DND-41 (cell line): Measurements from ENCODE around the gene SLC25A6.

ENCODE experiments used
- ATAC-seq: fragments of 200-7000 bp; cut with Tn5 transposase; 3 replicates; pipeline ENCODE4 v1.9.1; 2021; ENCODE audit warnings: low read depth; ENCODE audit not compliant: insufficient read depth
- DNase-seq: peaks from one replicate; pipeline ENCODE4 v3.0.0-alpha.2; 2020
- H2AFZ ChIP-seq: 2 replicates; pipeline ENCODE4 v1.6.0; 2012; ENCODE audit warnings: low read depth, low read length
- H3K27ac ChIP-seq: 2 replicates; pipeline ENCODE4 v1.5.1; 2012; ENCODE audit warnings: low read length, inconsistent platforms
- H3K27me3 ChIP-seq: fragments of 200-600 bp; sonication (generic); 2 replicates; pipeline ENCODE4 v1.6.0; 2012; ENCODE audit warnings: low read length, mild to moderate bottlenecking, inconsistent platforms; ENCODE audit not compliant: insufficient read depth, poor library complexity
- H3K36me3 ChIP-seq: 2 replicates; pipeline ENCODE4 v1.5.1; 2012; ENCODE audit warnings: low read length, inconsistent platforms; ENCODE audit not compliant: insufficient read depth
- H3K4me1 ChIP-seq: 2 replicates; pipeline ENCODE4 v1.5.1; 2012; ENCODE audit warnings: mild to moderate bottlenecking, low read length; ENCODE audit not compliant: insufficient read depth
- H3K4me2 ChIP-seq: 2 replicates; pipeline ENCODE4 v1.6.0; 2012; ENCODE audit warnings: mild to moderate bottlenecking, moderate library complexity, low read length, inconsistent platforms; ENCODE audit not compliant: insufficient read depth
- H3K4me3 ChIP-seq, 2 experiments: fragments of 200-600 bp in 1 of 2; shearing (Covaris generic) in 1 of 2; 2 replicates each; pipeline ENCODE4 v1.5.1; 2012 to 2016; ENCODE audit warnings: inconsistent platforms in 2 of 2, low read length in 2 of 2, mild to moderate bottlenecking in 2 of 2, low read depth in 1 of 2, moderate library complexity in 1 of 2
- H3K79me2 ChIP-seq: 2 replicates; pipeline ENCODE4 v1.6.0; 2012; ENCODE audit warnings: low read length, inconsistent platforms; ENCODE audit not compliant: insufficient read depth
- H3K9ac ChIP-seq: 2 replicates; pipeline ENCODE4 v1.6.0; 2012; ENCODE audit warnings: low read depth, mild to moderate bottlenecking, inconsistent platforms, low read length, moderate library complexity
- H3K9me3 ChIP-seq: 2 replicates; pipeline ENCODE4 v1.5.1; 2012; ENCODE audit warnings: low read length, moderate library complexity, mild to moderate bottlenecking, inconsistent platforms; ENCODE audit not compliant: insufficient read depth, severe bottlenecking
- H4K20me1 ChIP-seq: 2 replicates; pipeline ENCODE4 v1.6.0; 2012; ENCODE audit warnings: low read length; ENCODE audit not compliant: insufficient read depth
- CTCF ChIP-seq: IDR thresholded peaks from 2 replicates; pipeline ENCODE4 v1.5.1; 2012; ENCODE audit warnings: borderline replicate concordance, low read length, moderate library complexity, mild to moderate bottlenecking; ENCODE audit not compliant: poor library complexity, severe bottlenecking; ENCODE audit errors: extremely low read depth
- EZH2 ChIP-seq: IDR thresholded peaks from 3 replicates; pipeline ENCODE4 v1.6.1; 2012; ENCODE audit warnings: borderline replicate concordance, low read depth, mild to moderate bottlenecking, moderate library complexity, low read length, inconsistent platforms; ENCODE audit not compliant: severe bottlenecking

The SLC25A6 gene

GRCh38 chrX:1421433-1422134, 29.7 kb upstream of the SLC25A6 start:
- Histone ChIP-seq H3K9me3 (peaks cover 31% of the 10 kb centered on the region), H2AFZ (no peak overlapping the region), H4K20me1 (peaks cover 14% of the 10 kb centered on the region), H3K4me3 (no peak overlapping the region), H3K79me2 (no peaks in the 10 kb centered on the region), H3K9ac (no peak overlapping the region), H3K27ac (no peak overlapping the region), H3K27me3 (no peaks in the 10 kb centered on the region), H3K36me3 (peaks cover 87% of the 10 kb centered on the region), H3K4me1 (no peaks in the 10 kb centered on the region), H3K4me2 (no peak overlapping the region)
- TF ChIP-seq CTCF (no peak), EZH2 (no peak)
- ATAC-seq (no peak; the same call in 2 of the 3 replicates), DNase-seq (no peak)

- Histone ChIP-seq H3K4me2 (no peak overlapping the region), H4K20me1 (peaks cover 20% of the 10 kb centered on the region), H3K27ac (no peak overlapping the region), H3K36me3 (peaks cover 86% of the 10 kb centered on the region), H2AFZ (no peak overlapping the region), H3K27me3 (no peaks in the 10 kb centered on the region), H3K9me3 (peaks cover 31% of the 10 kb centered on the region), H3K79me2 (no peaks in the 10 kb centered on the region), H3K4me1 (no peaks in the 10 kb centered on the region), H3K4me3 (no peak overlapping the region), H3K9ac (no peak overlapping the region)
- TF ChIP-seq EZH2 = no peak
- TF ChIP-seq CTCF = no peak
- ATAC-seq (peak; percentile 10; the same call in 2 of the 3 replicates), DNase-seq (no peak)
These were observed 28.5 kb upstream of the SLC25A6 start for GRCh38 chrX:1420371-1420770.

GRCh38 chrX:1419545-1420355, 27.8 kb upstream of the SLC25A6 start:
- peaks cover 80% of the 10 kb centered on the region for H3K36me3 ChIP-seq
- TF ChIP-seq CTCF = no peak
- no peak for TF ChIP-seq EZH2
- H2AFZ ChIP-seq = no peak overlapping the region
- peaks cover 20% of the 10 kb centered on the region for H4K20me1 ChIP-seq
- no peak overlapping the region for H3K9ac ChIP-seq
- peak; percentile 4; the same call in 2 of the 3 replicates for ATAC-seq
- H3K27ac ChIP-seq = no peak overlapping the region
- H3K4me1 ChIP-seq = no peaks in the 10 kb centered on the region
- H3K27me3 ChIP-seq = no peaks in the 10 kb centered on the region
- H3K4me3 ChIP-seq = no peak overlapping the region
- H3K9me3 ChIP-seq = peaks cover 31% of the 10 kb centered on the region
- H3K4me2 ChIP-seq = no peak overlapping the region
- DNase-seq = no peak
- H3K79me2 ChIP-seq = no peaks in the 10 kb centered on the region
